ENCODE results near the gene ZBTB21. TPM values are rescaled to one million over a fixed set of nuclear protein-coding genes. Genes with fewer than 3 reads are reported as not detected.

Gene ZBTB21
- total and polyA plus RNA-seq, 8 donors: 2.9 to 9.5 (median 6.8) TPM

GRCh38 chr21:41940431-41940830 is 69.7 kb downstream of the ZBTB21 start:
- Histone ChIP-seq H3K4me3 (no peak overlapping the region), H3K4me1 (no peaks in the 10 kb centered on the region), H3K27me3 (no peaks in the 10 kb centered on the region), H3K9me3 (no peaks in the 10 kb centered on the region), H3K27ac (no peak overlapping the region), H3K36me3 (no peaks in the 10 kb centered on the region)
- no peak for DNase-seq
- WGBS, 2 donors: 86 to 97% methylated on average over 3 of the region's 3 CpGs
- no peak for FAIRE-seq
- no peak for TF ChIP-seq CTCF (IDR thresholded peaks at IDR 0.05)
- intact Hi-C loops (cut with DNase I): no loop called here
- ATAC-seq: no peak

GRCh38 chr21:41939391-41939790 is 70.8 kb downstream of the ZBTB21 start:
- FAIRE-seq (no peak), ATAC-seq (no peak)
- 96 to 97% methylated on average over 8 of the region's 8 CpGs for WGBS, 2 donors

More at GRCh38 chr21:41939391-41939790, 70.8 kb downstream of the ZBTB21 start:
- intact Hi-C loops (cut with DNase I): no loop called here
- no peak overlapping the region for H3K4me3 ChIP-seq
- no peaks in the 10 kb centered on the region for H3K27me3 ChIP-seq
- no peak for TF ChIP-seq CTCF (IDR thresholded peaks at IDR 0.05)
- H3K27ac ChIP-seq: no peak overlapping the region
- no peaks in the 10 kb centered on the region for H3K9me3 ChIP-seq
- no peak for DNase-seq
- H3K36me3 ChIP-seq: no peaks in the 10 kb centered on the region
- no peaks in the 10 kb centered on the region for H3K4me1 ChIP-seq

Other genes starting within 250 kb of the ZBTB21 start
- 10 to 100 TPM in 4 of 6 donors, 1 to 10 TPM in 2; 7.7 to 18.2 (median 12.8) TPM for gene RIPK4, start 243.3 kb downstream of the ZBTB21 start, total RNA-seq
- 10 to 100 TPM in 1 of 2 donors, 1 to 10 TPM in 1; 9.4 to 16.6 TPM for gene RIPK4, start 243.3 kb downstream of the ZBTB21 start, polyA plus RNA-seq
- gene PRDM15, start 131.0 kb downstream of the ZBTB21 start, total RNA-seq: 1 to 10 TPM; 1.6 to 3.9 (median 2.9) TPM
- gene PRDM15, start 131.0 kb downstream of the ZBTB21 start, polyA plus RNA-seq: 1 to 10 TPM; 3.7 to 3.9 TPM
- 10 to 100 TPM in 5 of 6 donors, 1 to 10 TPM in 1; 8.0 to 16.8 (median 12.4) TPM for gene C2CD2, start 56.3 kb downstream of the ZBTB21 start, total RNA-seq
- 1 to 10 TPM; 7.9 to 8.6 TPM for gene C2CD2, start 56.3 kb downstream of the ZBTB21 start, polyA plus RNA-seq
- gene UMODL1, start 61.0 kb upstream of the ZBTB21 start, total RNA-seq: under 1 TPM in 1 of 6 donors, not detected in 5; 0.06 TPM
- under 1 TPM in 1 of 2 donors, not detected in 1; 0.02 TPM for gene UMODL1, start 61.0 kb upstream of the ZBTB21 start, polyA plus RNA-seq
- gene ABCG1, start 208.8 kb upstream of the ZBTB21 start, total RNA-seq: 10 to 100 TPM in 1 of 6 donors, 1 to 10 TPM in 5; 1.6 to 10.3 (median 4.0) TPM
- 1 to 10 TPM; 3.4 to 7.8 TPM for gene ABCG1, start 208.8 kb upstream of the ZBTB21 start, polyA plus RNA-seq